Lung (tissue), 12 donors: ENCODE results near the gene OGT. TPM values are rescaled to one million over a fixed set of nuclear protein-coding genes. Genes with fewer than 3 reads are reported as not detected.

ENCODE experiments used
- ATAC-seq: fragments of 200-7000 bp; cut with Tn5 transposase; one replicate; pipeline ENCODE4 v1.9.1; 2020; ENCODE audit warnings: moderate number of reproducible peaks; ENCODE audit not compliant: insufficient read depth, low FRiP score
- DNase-seq, 3 donors: peaks; one replicate each; pipeline ENCODE4 v3.0.0-alpha.2; 2013 to 2017
- H3K27ac ChIP-seq, 2 donors: one replicate each; pipeline ENCODE4 v1.5.1; 2013; ENCODE audit warnings: mild to moderate bottlenecking in 2 of 2, moderate library complexity in 2 of 2, control low read depth in 1 of 2, inconsistent platforms in 1 of 2, low read depth in 1 of 2, low read length in 1 of 2
- H3K27me3 ChIP-seq, 3 donors: one replicate each; pipeline ENCODE4 v1.5.1; 2013; ENCODE audit warnings: low read length in 2 of 3; ENCODE audit not compliant: control insufficient read depth in 3 of 3, insufficient read depth in 3 of 3
- H3K36me3 ChIP-seq, 4 donors: one replicate each; pipeline ENCODE4 v1.5.1; 2013; ENCODE audit warnings: low read length in 4 of 4, mild to moderate bottlenecking in 1 of 4, moderate library complexity in 1 of 4; ENCODE audit not compliant: control insufficient read depth in 4 of 4, insufficient read depth in 4 of 4
- H3K4me1 ChIP-seq, 5 donors: one replicate each; pipeline ENCODE4 v1.5.1; 2013; ENCODE audit warnings: low read length in 5 of 5, mild to moderate bottlenecking in 2 of 5, moderate library complexity in 1 of 5; ENCODE audit not compliant: control insufficient read depth in 5 of 5, insufficient read depth in 5 of 5
- H3K4me3 ChIP-seq: one replicate; pipeline ENCODE4 v1.5.1; 2013; ENCODE audit warnings: mild to moderate bottlenecking, control low read depth, moderate library complexity
- H3K9ac ChIP-seq, 2 donors: one replicate each; pipeline ENCODE4 v1.5.1; 2013; ENCODE audit warnings: low read length in 2 of 2, control low read depth in 1 of 2; ENCODE audit not compliant: insufficient read depth in 1 of 2
- H3K9me3 ChIP-seq, 4 donors: one replicate each; pipeline ENCODE4 v1.5.1; 2013; ENCODE audit warnings: low read length in 3 of 4, mild to moderate bottlenecking in 1 of 4, moderate library complexity in 1 of 4; ENCODE audit not compliant: control insufficient read depth in 4 of 4, insufficient read depth in 3 of 4
- WGBS, 2 donors: extraction: QIAGEN DNeasy Blood & Tissue Kit; methylation state at CpG; one replicate each; pipeline ENCODE4 v1.1.7; 2013; 5-methylcytosine and 5-hydroxymethylcytosine counted together
- polyA plus RNA-seq, 2 donors: library from polyadenylated mRNA; stranded (reverse); fragments of 200-250 nt; gene quantifications; one replicate each; pipeline ENCODE4 v1.2.1, GENCODE V29; 2013
- total RNA-seq, 2 donors: library from RNA; depleted of rRNA in 1 of 2; stranded (reverse); fragments of >200 nt in 1 of 2; gene quantifications; one replicate each; pipeline ENCODE4 v1.2.1, GENCODE V29; 2014 to 2021
- TF ChIP-seq, protein P1 (sequence below): IDR thresholded peaks from 2 replicates; pipeline ENCODE4 v1.5.1; 2012; ENCODE audit warnings: mild to moderate bottlenecking; ENCODE audit errors: control extremely low read depth, extremely low read depth
- donor health status: control.
- donor health status: control.
- donor health status: Bipolar disorder and iron deficiency.
- donor health status: healthy.
- donor health status: DM: yes; HTN: yes; CAD: no.

Gene OGT
- total and polyA plus RNA-seq, 4 donors: 32.3 to 385 (median 72.8) TPM

DNA sequence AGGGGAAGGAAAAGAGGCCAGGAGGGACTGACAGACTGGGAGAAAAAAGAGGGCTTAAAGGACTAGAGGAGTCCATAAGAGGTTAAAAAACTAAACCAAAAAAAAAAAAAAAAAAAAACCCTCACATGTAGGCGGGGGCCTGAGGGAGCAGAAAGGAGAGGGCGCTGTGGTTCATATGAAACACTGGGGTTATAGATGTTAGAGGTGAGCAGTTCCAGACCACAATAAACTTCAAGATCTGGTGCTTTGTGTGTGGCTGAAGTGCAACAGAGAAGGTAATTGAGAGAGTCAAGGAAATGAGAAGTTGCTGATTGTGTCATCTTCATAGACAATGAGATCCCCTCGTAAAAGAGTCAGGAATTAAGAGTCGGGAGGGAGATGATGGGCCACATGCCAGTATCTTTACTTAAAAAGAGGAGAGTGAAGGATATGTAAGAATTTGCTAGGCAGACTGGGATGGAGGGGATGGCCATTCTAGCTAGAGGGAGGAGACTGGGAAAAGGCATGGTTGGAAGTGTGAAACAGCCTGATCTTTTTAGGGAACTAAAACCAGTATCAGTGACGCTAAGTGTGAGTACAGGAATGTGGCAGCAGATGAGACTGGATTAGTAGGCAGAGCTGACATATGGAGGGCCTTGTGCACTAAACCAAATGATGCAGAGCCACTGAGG is 18.4 kb upstream of the OGT start:
- Histone ChIP-seq H3K36me3 (no peaks in the 10 kb centered on the region), H3K4me3 (no peak overlapping the region), H3K27me3 (no peaks in the 10 kb centered on the region), H3K9ac (no peak overlapping the region), H3K27ac (peak overlapping the region; percentile 22 to 56), H3K9me3 (peaks cover 0 to 5% (median 2%) of the 10 kb centered on the region in 4 donors), H3K4me1 (peaks cover 0 to 2% (median 0%) of the 10 kb centered on the region in 5 donors)
- WGBS, 2 donors: 24 to 35% methylated on average over 5 of the region's 5 CpGs
- TF ChIP-seq, protein P1, sequence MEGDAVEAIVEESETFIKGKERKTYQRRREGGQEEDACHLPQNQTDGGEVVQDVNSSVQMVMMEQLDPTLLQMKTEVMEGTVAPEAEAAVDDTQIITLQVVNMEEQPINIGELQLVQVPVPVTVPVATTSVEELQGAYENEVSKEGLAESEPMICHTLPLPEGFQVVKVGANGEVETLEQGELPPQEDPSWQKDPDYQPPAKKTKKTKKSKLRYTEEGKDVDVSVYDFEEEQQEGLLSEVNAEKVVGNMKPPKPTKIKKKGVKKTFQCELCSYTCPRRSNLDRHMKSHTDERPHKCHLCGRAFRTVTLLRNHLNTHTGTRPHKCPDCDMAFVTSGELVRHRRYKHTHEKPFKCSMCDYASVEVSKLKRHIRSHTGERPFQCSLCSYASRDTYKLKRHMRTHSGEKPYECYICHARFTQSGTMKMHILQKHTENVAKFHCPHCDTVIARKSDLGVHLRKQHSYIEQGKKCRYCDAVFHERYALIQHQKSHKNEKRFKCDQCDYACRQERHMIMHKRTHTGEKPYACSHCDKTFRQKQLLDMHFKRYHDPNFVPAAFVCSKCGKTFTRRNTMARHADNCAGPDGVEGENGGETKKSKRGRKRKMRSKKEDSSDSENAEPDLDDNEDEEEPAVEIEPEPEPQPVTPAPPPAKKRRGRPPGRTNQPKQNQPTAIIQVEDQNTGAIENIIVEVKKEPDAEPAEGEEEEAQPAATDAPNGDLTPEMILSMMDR: no peak
- no peak for DNase-seq
- no peak for ATAC-seq

DNA sequence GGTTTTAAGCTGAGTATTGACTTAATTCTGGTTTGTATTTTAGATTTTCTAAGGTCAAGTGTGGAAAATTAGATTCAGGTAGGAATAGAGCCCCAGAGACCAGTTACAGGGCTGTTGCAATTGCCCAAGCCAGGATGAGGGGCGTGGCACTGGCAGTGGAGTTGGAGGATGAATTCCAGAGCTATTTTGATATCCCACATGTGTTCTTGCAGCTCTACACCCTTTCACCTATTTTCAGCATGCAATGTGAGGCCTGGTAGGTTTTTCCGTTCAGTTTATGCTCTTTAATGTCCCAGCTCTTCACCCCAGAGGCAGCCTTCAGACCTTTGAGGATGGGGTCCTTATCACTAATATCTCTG is 17.9 kb upstream of the OGT start:
- no peak for DNase-seq
- Histone ChIP-seq H3K4me1 (peaks cover 0 to 2% (median 0%) of the 10 kb centered on the region in 5 donors), H3K9me3 (peaks cover 0 to 5% (median 2%) of the 10 kb centered on the region in 4 donors), H3K36me3 (no peaks in the 10 kb centered on the region), H3K4me3 (no peak overlapping the region), H3K27me3 (no peaks in the 10 kb centered on the region), H3K9ac (no peak overlapping the region), H3K27ac (peak overlapping the region in 1 of 2 donors; percentile 45)
- TF ChIP-seq, protein P1: no peak
- no peak for ATAC-seq
- 69 to 75% methylated on average over 2 of the region's 2 CpGs for WGBS, 2 donors

DNA sequence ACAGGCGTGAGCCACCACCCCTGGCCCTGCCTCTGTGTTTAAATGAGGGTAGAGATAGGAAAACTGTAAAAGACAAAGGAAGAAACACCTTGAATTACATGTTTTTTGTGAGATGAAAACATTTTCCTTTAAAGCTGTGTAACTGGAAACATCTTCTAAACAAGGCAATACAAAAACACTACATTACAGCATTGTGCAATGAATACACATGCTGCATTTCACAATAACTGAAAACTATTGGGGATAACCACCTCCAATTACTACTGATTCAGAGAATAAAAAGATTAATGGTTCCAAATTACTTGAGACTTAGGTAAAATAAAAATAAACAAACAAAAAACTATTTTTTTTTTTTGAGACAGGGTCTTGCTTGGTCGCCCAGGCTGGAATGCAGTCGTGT is 7.6 kb upstream of the OGT start:
- no peak for ATAC-seq
- TF ChIP-seq, protein P1: no peak
- 82 to 89% methylated on average over 3 of the region's 3 CpGs for WGBS, 2 donors

More for the DNA sequence above, 7.6 kb upstream of the OGT start:
- Histone ChIP-seq H3K4me1 (no peaks in the 10 kb centered on the region), H3K27me3 (no peaks in the 10 kb centered on the region), H3K4me3 (no peak overlapping the region), H3K27ac (no peak overlapping the region), H3K9ac (no peak overlapping the region), H3K9me3 (peaks cover 0 to 5% (median 0%) of the 10 kb centered on the region in 4 donors), H3K36me3 (no peaks in the 10 kb centered on the region)
- DNase-seq: no peak
